ENCODE data around the gene NEK5.
"Not testable (repeated sequence)": the region's sequence is repeated elsewhere in the genome, so short reads cannot be mapped to it uniquely, and the experiment has no call there.

NEK5 gene

GRCh38 chr13:52165411-52165810, 36.5 kb upstream of the NEK5 start:
- no peak overlapping the region for H3K27ac ChIP-seq
- no peak for TF ChIP-seq CTCF (IDR thresholded peaks at IDR 0.05)
- no peak overlapping the region for H3K4me3 ChIP-seq (ENCODE audit: low read depth in 1 of 2, low read length in 1 of 2)
- peaks cover 16% of the 10 kb centered on the region for H3K36me3 ChIP-seq
- H3K9me3 ChIP-seq: no peaks in the 10 kb centered on the region
- peaks cover 10% of the 10 kb centered on the region for H3K27me3 ChIP-seq
- no peaks in the 10 kb centered on the region for H3K4me1 ChIP-seq (ENCODE audit: control insufficient read depth in 1 of 2, insufficient read depth in 1 of 2, low read depth in 1 of 2, low read length in 1 of 2)

- Histone ChIP-seq H3K36me3 (peaks cover 12% of the 10 kb centered on the region), H3K4me1 (ENCODE audit: control insufficient read depth in 1 of 2, insufficient read depth in 1 of 2, low read depth in 1 of 2, low read length in 1 of 2) (no peaks in the 10 kb centered on the region), H3K4me3 (ENCODE audit: low read depth in 1 of 2, low read length in 1 of 2) (no peak overlapping the region), H3K27me3 (peaks cover 13% of the 10 kb centered on the region), H3K9me3 (no peaks in the 10 kb centered on the region), H3K27ac (no peak overlapping the region)
- no peak for TF ChIP-seq CTCF (IDR thresholded peaks at IDR 0.05)
Observed at GRCh38 chr13:52164989-52165388, 36.1 kb upstream of the NEK5 start.

GRCh38 chr13:52163878-52164277, 35.0 kb upstream of the NEK5 start:
- not testable (repeated sequence) for H3K9me3 ChIP-seq; H3K36me3 ChIP-seq; H3K4me3 ChIP-seq (ENCODE audit: low read depth in 1 of 2, low read length in 1 of 2); H3K4me1 ChIP-seq (ENCODE audit: control insufficient read depth in 1 of 2, insufficient read depth in 1 of 2, low read depth in 1 of 2, low read length in 1 of 2); H3K27ac ChIP-seq
- peaks cover 24% of the 10 kb centered on the region for H3K27me3 ChIP-seq

GRCh38 chr13:52162279-52163101, 33.6 kb upstream of the NEK5 start:
- H3K36me3 ChIP-seq: peaks cover 3% of the 10 kb centered on the region
- H3K27me3 ChIP-seq: peaks cover 30% of the 10 kb centered on the region
- no peak for TF ChIP-seq CTCF (IDR thresholded peaks at IDR 0.05)
- peaks cover 11 to 12% of the 10 kb centered on the region in 2 experiments for H3K4me1 ChIP-seq (ENCODE audit: control insufficient read depth in 1 of 2, insufficient read depth in 1 of 2, low read depth in 1 of 2, low read length in 1 of 2)
- H3K4me3 ChIP-seq (ENCODE audit: low read depth in 1 of 2, low read length in 1 of 2): no peak overlapping the region
- no peaks in the 10 kb centered on the region for H3K9me3 ChIP-seq
- no peak overlapping the region for H3K27ac ChIP-seq

- H3K27me3 ChIP-seq: peaks cover 30% of the 10 kb centered on the region
- no peaks in the 10 kb centered on the region for H3K36me3 ChIP-seq
- H3K27ac ChIP-seq: no peak overlapping the region
- no peaks in the 10 kb centered on the region for H3K9me3 ChIP-seq
- H3K4me3 ChIP-seq (ENCODE audit: low read depth in 1 of 2, low read length in 1 of 2): no peak overlapping the region
- H3K4me1 ChIP-seq (ENCODE audit: control insufficient read depth in 1 of 2, insufficient read depth in 1 of 2, low read depth in 1 of 2, low read length in 1 of 2): peaks cover 11 to 19% of the 10 kb centered on the region in 2 experiments
- TF ChIP-seq CTCF (IDR thresholded peaks at IDR 0.05): no peak
Observed at GRCh38 chr13:52161181-52161646, 32.3 kb upstream of the NEK5 start.

GRCh38 chr13:52160506-52160905, 31.6 kb upstream of the NEK5 start:
- Histone ChIP-seq H3K27ac (no peak overlapping the region), H3K9me3 (no peaks in the 10 kb centered on the region), H3K4me3 (ENCODE audit: low read depth in 1 of 2, low read length in 1 of 2) (no peak overlapping the region), H3K36me3 (no peaks in the 10 kb centered on the region), H3K4me1 (ENCODE audit: control insufficient read depth in 1 of 2, insufficient read depth in 1 of 2, low read depth in 1 of 2, low read length in 1 of 2) (peaks cover 11 to 19% of the 10 kb centered on the region in 2 experiments), H3K27me3 (peaks cover 30% of the 10 kb centered on the region)
- no peak for TF ChIP-seq CTCF (IDR thresholded peaks at IDR 0.05)
